ENCODE measurements around the gene DEFB114.

DEFB114 gene

DNA sequence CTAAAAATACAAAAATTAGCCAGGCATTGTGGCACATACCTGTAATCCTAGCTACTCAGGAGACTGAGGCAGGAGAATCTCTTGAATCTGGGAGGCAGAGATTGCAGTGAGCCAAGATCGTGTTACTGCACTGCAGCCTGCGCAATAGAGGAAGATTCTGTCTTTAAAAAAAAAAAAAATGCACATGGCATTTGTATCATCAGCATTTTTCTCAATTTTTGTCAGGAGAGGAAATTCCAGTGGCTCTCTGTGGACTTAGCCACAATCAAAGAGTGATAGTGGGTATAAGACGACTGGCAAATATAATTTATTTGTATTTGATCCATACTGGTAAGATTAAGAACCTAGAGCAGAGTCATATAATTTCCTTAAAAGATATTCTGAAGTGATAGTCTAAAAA is 28.6 kb downstream of the DEFB114 start:
- DNase-seq (ENCODE audit: low read depth), result no peak

DNA sequence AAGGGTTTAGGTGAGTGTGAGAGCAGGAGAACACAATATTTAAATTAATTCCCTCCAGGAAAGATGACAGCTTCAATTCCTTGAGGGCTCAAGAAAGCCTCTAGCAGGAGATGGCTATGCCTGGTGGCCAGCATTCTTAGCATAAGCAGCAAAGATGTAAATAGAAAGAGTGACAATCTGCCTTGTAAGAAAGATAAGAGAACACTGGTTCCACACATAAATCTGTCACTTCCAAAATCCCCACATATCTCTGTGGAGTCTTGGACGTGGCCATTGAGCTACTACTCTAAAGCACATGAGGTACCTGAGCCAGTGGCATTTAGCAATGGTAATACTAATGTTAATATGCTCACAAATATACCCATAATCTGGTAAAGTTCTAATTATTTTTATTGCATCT is 29.2 kb downstream of the DEFB114 start:
- no peak for DNase-seq (ENCODE audit: low read depth)

DNA sequence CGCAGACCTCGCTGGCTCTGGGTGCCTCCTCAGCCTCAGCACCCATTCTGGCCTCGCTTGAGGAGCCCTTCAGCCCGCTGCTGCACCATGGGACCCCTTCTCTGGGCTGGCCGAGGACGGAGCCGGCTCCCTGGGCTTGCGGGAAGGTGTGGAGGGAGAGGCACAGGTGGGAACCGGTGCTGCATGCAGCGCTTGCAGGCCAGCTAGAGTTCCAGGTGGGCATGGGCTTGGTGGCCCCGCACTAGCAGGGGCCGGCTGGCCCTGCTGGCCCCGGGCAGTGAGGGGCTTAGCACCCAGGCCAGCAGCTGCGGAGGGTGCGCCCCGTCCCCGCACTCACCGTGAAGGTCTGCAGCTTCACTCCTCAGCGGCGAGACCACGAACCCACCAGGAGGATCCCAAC is 30.4 kb downstream of the DEFB114 start:
- DNase-seq (ENCODE audit: low read depth), result no peak

DNA sequence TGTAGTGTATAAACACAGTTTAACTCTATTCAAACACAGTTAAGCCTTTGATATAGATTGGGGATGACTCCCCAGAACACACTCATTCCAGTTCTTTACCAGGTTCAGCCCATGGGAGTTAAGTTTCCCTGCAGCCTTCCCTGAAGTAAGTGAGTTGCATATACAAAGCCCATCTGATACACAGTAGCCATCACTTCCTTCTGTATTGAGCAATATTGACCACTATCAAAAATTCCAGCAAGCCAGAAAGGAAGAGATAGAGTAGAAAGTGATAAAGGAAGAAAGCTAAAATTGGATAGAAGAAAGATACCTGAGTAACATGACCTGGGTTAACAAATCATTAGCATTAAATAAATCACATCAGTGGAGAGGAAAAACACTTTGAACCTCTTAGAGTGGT is 34.6 kb downstream of the DEFB114 start:
- DNase-seq (ENCODE audit: low read depth), result no peak

DNA sequence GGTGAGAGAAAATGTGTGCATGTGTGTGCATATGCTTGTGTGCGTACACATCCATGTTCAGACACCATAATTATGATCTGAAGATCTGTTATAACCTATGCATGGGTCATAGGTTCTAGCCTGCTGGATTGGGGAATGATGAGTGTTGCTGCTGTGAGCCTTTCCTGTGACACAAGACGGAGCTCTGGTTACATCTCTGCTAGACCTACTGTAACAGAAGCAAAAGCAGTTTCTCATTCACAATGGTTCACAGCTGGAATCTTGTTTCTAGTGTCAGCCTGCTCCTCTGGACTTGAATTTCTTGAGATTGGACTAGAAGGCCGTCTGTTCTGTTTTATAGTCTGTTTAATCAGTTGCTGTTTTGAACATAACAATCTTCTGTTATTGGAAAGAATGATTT is 40.1 kb downstream of the DEFB114 start:
- no peak for DNase-seq (ENCODE audit: low read depth)

DNA sequence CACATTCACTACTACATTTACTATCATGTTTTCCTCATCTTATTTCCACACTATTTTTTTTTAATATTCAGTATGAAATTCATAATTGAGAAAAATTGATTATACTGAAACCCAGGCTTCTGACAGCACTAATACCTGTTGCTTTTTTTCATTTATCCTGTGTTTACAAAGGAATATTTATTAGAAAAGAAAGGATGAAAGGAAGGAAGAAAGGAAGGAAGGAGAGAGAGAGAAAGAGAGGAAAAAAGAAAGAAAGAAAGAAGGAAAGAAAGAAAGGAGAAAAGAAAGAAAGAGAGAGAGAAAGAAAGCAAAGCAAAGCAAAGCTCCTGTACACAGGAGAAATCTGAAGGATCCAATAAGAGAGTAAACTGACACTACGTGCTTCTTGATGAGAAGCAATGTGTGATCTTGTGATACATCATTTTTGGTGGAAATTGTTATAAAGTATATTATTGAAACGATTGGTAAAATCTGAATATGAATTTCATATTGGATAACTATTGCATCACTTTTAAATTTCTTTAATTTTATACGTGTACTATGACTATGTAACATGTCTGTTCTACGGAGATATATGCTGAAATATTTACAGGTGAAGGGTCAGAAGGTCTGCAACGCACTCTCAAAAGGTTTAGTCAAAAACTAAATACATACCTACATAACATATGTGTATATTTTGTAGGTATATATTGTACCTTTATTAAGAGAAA is 43.9 kb downstream of the DEFB114 start:
- DNase-seq (ENCODE audit: low read depth), result no peak

DNA sequence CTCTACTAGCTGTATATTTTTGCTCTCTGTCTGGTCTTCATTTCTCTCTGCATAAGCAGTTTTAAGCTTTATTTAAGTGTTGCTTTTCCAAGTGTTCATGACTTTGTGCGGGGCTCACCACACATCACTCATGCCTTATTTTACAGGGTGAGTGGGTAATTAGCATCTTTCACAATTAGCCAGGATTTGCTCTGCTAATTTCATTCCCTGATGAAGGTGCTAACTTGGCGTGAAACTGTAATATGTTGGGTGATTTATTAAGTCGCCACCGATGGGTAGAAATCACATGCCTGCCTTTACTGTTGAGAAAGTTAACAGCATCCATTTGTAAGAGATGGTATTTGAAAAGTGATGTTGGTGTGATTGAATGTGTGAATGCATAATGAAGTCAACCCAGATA is 44.7 kb downstream of the DEFB114 start:
- no peak for DNase-seq (ENCODE audit: low read depth)

DNA sequence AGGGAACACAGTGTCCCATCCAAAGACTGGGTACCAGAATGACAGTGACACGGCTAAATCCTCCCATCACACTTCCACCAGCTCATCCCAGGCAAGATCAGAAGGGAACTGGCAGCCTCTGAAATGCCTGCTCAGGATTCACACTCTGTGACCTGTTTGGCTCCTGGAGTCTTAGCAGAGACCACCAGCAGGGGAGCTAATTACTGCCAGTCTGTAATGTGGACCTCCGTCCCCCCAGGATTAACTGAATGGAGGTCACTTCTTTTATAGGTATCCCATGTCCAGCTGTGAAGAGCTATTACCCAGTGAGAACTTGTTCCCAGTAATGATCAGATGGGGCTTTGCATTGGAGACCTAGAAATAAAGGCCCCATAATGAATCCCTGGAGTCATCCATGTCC is 45.2 kb downstream of the DEFB114 start:
- no peak for DNase-seq (ENCODE audit: low read depth)

DNA sequence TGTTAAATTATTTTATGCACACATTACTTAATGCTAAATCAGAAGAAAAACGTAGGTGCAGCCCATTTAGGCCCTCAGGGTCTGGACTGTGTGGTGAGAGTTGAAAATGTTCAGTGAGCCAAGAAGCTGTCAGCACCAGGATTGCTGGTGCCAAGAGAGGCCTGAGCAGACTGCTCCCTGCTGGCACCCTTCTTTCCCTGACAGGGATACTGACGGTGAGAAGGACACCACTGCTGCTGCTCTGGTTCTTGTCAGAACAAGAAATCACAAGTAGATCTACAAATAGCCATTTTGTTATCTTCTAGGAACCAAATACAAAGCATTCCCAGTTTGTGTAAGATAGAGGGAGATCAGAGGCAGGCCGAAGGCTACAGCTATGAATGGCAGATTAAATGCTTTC is 48.9 kb downstream of the DEFB114 start:
- DNase-seq (ENCODE audit: low read depth), result no peak

DNA sequence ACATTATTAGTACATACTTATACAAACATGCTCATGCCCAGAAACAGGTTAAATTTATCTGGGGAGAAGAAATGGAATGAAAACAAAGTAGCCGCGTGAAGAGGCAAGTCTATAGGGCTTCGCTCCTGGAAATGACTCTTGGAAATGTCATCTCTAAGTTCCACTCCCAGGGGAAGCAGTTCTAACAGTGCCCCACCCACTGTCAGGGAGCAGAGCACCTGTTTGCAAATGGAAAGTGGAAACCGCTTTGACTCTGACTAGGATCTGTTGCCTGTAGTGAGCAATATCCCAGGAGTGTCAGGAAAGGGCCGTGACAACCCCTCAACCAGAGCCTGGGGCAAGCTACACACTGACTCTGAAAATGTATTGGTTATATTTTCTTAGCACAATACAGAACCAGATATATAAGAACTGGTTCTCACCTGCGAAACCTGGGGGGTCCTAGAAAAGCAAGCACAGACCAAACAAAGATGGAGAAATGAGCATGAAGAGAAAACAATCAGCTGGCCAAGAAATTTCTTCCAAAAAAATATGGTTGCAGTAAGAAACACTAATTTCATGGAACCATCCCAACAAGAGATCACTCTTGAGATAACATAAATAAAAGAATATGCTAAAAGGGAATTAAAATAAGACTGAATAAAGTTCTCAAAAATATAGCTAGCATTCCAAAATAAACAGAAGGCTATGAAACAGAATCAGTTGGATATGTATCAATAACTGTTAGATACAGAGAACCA is 50.2 kb downstream of the DEFB114 start:
- no peak for DNase-seq (ENCODE audit: low read depth)

DNA sequence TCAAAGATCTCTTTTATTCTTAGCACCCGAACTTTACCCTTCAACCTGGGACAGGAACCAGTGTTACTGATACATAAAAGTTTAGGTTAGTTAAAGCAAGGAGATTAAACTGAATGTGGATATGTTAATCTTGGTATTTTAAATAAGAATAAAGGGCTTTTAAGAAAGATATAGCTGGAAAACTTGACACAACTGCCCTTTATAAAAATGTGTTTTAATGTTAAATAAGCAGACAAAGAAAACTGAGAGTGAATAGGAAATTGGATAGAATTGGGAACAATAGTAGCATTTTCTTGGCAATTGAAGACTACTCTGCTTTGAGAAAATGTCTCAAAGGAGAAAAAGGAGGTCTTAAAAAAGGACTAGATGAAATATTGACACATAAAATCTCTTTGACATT is 51.8 kb downstream of the DEFB114 start:
- DNase-seq (ENCODE audit: low read depth), result no peak

DNA sequence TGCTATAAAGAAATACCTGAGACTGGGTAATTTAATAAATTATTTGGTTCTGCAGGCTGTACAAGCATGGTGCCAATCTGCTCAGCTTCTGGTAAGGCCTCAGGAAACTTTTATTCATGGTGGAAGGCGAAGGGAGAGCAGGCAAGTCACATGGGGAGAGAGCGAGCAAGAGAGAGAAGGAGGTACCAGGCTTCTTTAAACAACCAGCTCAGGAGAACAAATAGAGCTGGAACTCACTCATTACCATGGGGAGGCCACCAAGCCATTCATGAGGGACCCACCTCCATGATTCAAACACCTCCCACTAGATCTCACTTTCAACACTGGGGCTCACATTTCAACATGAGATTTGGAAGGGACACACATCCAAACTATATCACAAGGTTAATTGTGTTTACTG is 52.7 kb downstream of the DEFB114 start:
- DNase-seq (ENCODE audit: low read depth), result no peak

All from iris pigment epithelial cell (primary cell).